Thyroid gland (tissue), 4 donors: ENCODE results near the gene SMARCC2. TPM values are rescaled to one million over a fixed set of nuclear protein-coding genes. Genes with fewer than 3 reads are reported as not detected.
A peak's percentile ranks its signal among the peaks of the same experiment; 100 is the strongest.

Source experiments
- DNase-seq, 2 donors: peaks; one replicate each; pipeline ENCODE4 v3.0.0-alpha.2; 2019
- H3K27ac ChIP-seq, 3 donors: fragments of 200-600 bp; sonication (generic); 1 replicate in 2 of 3; 2 replicates in 1 of 3; pipeline ENCODE4 v1.5.1; 2016 to 2019; ENCODE audit warnings: mild to moderate bottlenecking in 1 of 3, moderate library complexity in 1 of 3
- H3K27me3 ChIP-seq: fragments of 200-600 bp; sonication (generic); one replicate; pipeline ENCODE4 v1.5.1; 2019
- H3K36me3 ChIP-seq, 2 donors: fragments of 200-600 bp; sonication (generic); one replicate each; pipeline ENCODE4 v1.5.1; 2016 to 2019
- H3K4me1 ChIP-seq, 2 donors: fragments of 200-600 bp; sonication (generic); one replicate each; pipeline ENCODE4 v1.5.1; 2017 to 2019
- H3K4me3 ChIP-seq, 3 donors: fragments of 200-600 bp; sonication (generic); replicated peaks in 1 of 3; 1 replicate in 2 of 3; 2 replicates in 1 of 3; pipeline ENCODE4 v1.5.1; 2016; ENCODE audit warnings: mild to moderate bottlenecking in 1 of 3
- H3K9me3 ChIP-seq: fragments of 200-600 bp; sonication (generic); one replicate; pipeline ENCODE4 v1.5.1; 2017
- CTCF ChIP-seq, 6 experiments: fragments of 200-600 bp in 3 of 6; fragments of 450-650 bp in 3 of 6; sonication (generic) in 3 of 6; IDR thresholded peaks; one replicate each; pipeline ENCODE4 v1.5.1; 2016 to 2019; ENCODE audit warnings: antibody characterized with exemption in 6 of 6, mild to moderate bottlenecking in 2 of 6, inconsistent platforms in 1 of 6, moderate library complexity in 1 of 6
- POLR2A ChIP-seq, 2 donors: fragments of 450-650 bp; IDR thresholded peaks; one replicate each; pipeline ENCODE4 v1.6.1; 2017; ENCODE audit warnings: antibody characterized with exemption in 2 of 2, mild to moderate bottlenecking in 2 of 2, moderate library complexity in 1 of 2
- WGBS, 2 donors: methylation state at CpG; one replicate each; pipeline ENCODE4 v1.1.5; 2017; 5-methylcytosine and 5-hydroxymethylcytosine counted together
- intact Hi-C: fragments of 100-400 bp; cut with DNase I; formaldehyde crosslinking; loops from one replicate; pipeline ENCODE4 v1.15.1; 2023
- total RNA-seq, 4 donors: library from RNA; depleted of rRNA; stranded (reverse); fragments of >200 nt; gene quantifications; one replicate each; pipeline ENCODE4 v1.2.3, GENCODE V29; 2016

SMARCC2 gene
- total RNA-seq, 4 donors from 2014 or later: 76.5 to 101 (median 83.0) TPM

- Histone ChIP-seq H3K9me3 (no peaks in the 10 kb centered on the region), H3K4me3 (peak overlapping the region in 2 of 3 donors; percentile 49 to 73), H3K27ac (peak overlapping the region; percentile 89 to 96 (median 92)), H3K36me3 (no peaks in the 10 kb centered on the region), H3K4me1 (peaks cover 19 to 32% of the 10 kb centered on the region in 2 donors), H3K27me3 (no peaks in the 10 kb centered on the region)
- DNase-seq: no peak
- WGBS, 2 donors: 5 to 12% methylated on average over 5 to 8 of the region's 8 CpGs
- TF ChIP-seq POLR2A (IDR thresholded peaks at IDR 0.05) (no peak), CTCF (IDR thresholded peaks at IDR 0.05) (no peak)
- intact Hi-C loops: no loop called here
Measured at GRCh38 chr12:56152756-56153677, 36.3 kb downstream of the SMARCC2 start.

GRCh38 chr12:56152132-56152755 is 37.0 kb downstream of the SMARCC2 start, which contains the start of gene MYL6B:
Gene MYL6B, plus strand, starts transcription at chr12:56152587. Its CDS starts 1,332 bp downstream, at chr12:56153919.
- peak within 1 kb of the TSS; percentile 89 to 96 (median 92) for H3K27ac ChIP-seq
- peak; percentile 94 for DNase-seq
- H3K27me3 ChIP-seq: no peaks in the 10 kb centered on the region
- H3K4me3 ChIP-seq: peak within 1 kb of the TSS; percentile 37 to 73 (median 49)
- 0 to 1% methylated on average over 28 to 32 of the region's 37 CpGs for WGBS, 2 donors
- H3K36me3 ChIP-seq: no peaks in the 10 kb centered on the region
- peaks cover 19 to 30% of the 10 kb centered on the region in 2 donors for H3K4me1 ChIP-seq
- intact Hi-C loops: no loop called here
- H3K9me3 ChIP-seq: no peaks in the 10 kb centered on the region
- TF ChIP-seq POLR2A (IDR thresholded peaks at IDR 0.05) (peak in 1 of 2 donors; percentile 83), CTCF (IDR thresholded peaks at IDR 0.05) (peak in 1 of 6 experiments; percentile 17)

- DNase-seq: peak; percentile 56 to 57
- Histone ChIP-seq H3K4me1 (peaks cover 15 to 30% of the 10 kb centered on the region in 2 donors), H3K36me3 (no peaks in the 10 kb centered on the region), H3K27ac (peak overlapping the region; percentile 89 to 96 (median 92)), H3K4me3 (peak overlapping the region; percentile 37 to 73 (median 49)), H3K27me3 (no peaks in the 10 kb centered on the region), H3K9me3 (no peaks in the 10 kb centered on the region)
- peak in 4 of 6 experiments; percentile 27 to 55 (median 37) for TF ChIP-seq CTCF (IDR thresholded peaks at IDR 0.05)
- TF ChIP-seq POLR2A (IDR thresholded peaks at IDR 0.05): no peak
- intact Hi-C loops: no loop called here
- 7 to 10% methylated on average over 11 to 12 of the region's 12 CpGs for WGBS, 2 donors
Measured at GRCh38 chr12:56151672-56152131, 37.6 kb downstream of the SMARCC2 start.

- 69 to 71% methylated on average over 3 of the region's 3 CpGs for WGBS, 2 donors
- H3K4me3 ChIP-seq: no peak overlapping the region
- no peaks in the 10 kb centered on the region for H3K9me3 ChIP-seq
- peaks cover 18 to 34% of the 10 kb centered on the region in 2 donors for H3K4me1 ChIP-seq
- intact Hi-C loops: no loop called here
- no peaks in the 10 kb centered on the region for H3K36me3 ChIP-seq
- TF ChIP-seq CTCF (IDR thresholded peaks at IDR 0.05): no peak
- no peak for TF ChIP-seq POLR2A (IDR thresholded peaks at IDR 0.05)
- H3K27me3 ChIP-seq: no peaks in the 10 kb centered on the region
- no peak for DNase-seq
- no peak overlapping the region for H3K27ac ChIP-seq
Measured at GRCh38 chr12:56150563-56150962, 38.7 kb downstream of the SMARCC2 start.
